AG04449 (cell line): Measurements from ENCODE around the gene CYP4F12.
A peak's percentile ranks its signal among the peaks of the same experiment; 100 is the strongest.

Experiments
- CTCF ChIA-PET: fragments of 350-600 bp; formaldehyde crosslinking; extraction: SDS; loops from one replicate; lab custom pipeline; 2021; ENCODE audit warnings: antibody characterized with exemption; lab: Yijun Ruan, JAX
- POLR2A ChIA-PET: fragments of 400-600, 350-600 bp; formaldehyde crosslinking; extraction: SDS; loops from one replicate; lab custom pipeline; 2020; ENCODE audit warnings: antibody characterized with exemption, inconsistent platforms; lab: Yijun Ruan, JAX
- DNase-seq: peaks from one replicate; pipeline ENCODE4 v3.0.0-alpha.2; 2010; ENCODE audit warnings: low read depth, low spot score
- H3K4me3 ChIP-seq: 2 replicates; pipeline ENCODE4 v1.5.1; 2011; ENCODE audit warnings: low read depth, mild to moderate bottlenecking, control low read depth, low read length
- CTCF ChIP-seq: IDR thresholded peaks from one replicate; pipeline ENCODE4 v1.5.1; 2011; ENCODE audit warnings: mild to moderate bottlenecking, moderate library complexity, low read length, control low read depth, inconsistent platforms; ENCODE audit not compliant: insufficient read depth; ENCODE audit errors: missing control alignments

CYP4F12 gene

GRCh38 chr19:15672580-15673175, at the start of gene CYP4F12:
CYP4F12 (plus strand) TSS chr19:15673087; CDS start chr19:15673530, 443 bp downstream.
- ChIA-PET CTCF (interaction anchor here (0.8 kb wide), 1 partner anchor 43 kb away, joined by 3 read pairs; no protein-coding TSS in a partner anchor), POLR2A (no interaction called here)
- H3K4me3 ChIP-seq, result no peak within 1 kb of the TSS
- DNase-seq, result no peak
- TF ChIP-seq CTCF, result no peak

GRCh38 chr19:15623711-15624318, 49.1 kb upstream of the CYP4F12 start:
- CTCF ChIA-PET, result no interaction called here
- POLR2A ChIA-PET, result no interaction called here
- no peak for TF ChIP-seq CTCF
- no peak overlapping the region for H3K4me3 ChIP-seq
- DNase-seq, result no peak

GRCh38 chr19:15628236-15629002, 44.5 kb upstream of the CYP4F12 start:
- POLR2A ChIA-PET, result no interaction called here
- DNase-seq, result no peak
- no peak for TF ChIP-seq CTCF
- CTCF ChIA-PET, result interaction anchor here (0.6 kb wide), 1 partner anchor 557 kb away, joined by 4 read pairs; the partner anchor contains the start of gene FAM32A
- no peak overlapping the region for H3K4me3 ChIP-seq

GRCh38 chr19:15629003-15629880, 43.6 kb upstream of the CYP4F12 start:
- CTCF ChIA-PET, result interaction anchor here (0.6 to 2.6 kb wide), 13 partner anchors 15 to 758 kb away, joined by 3 to 12 read pairs (median 4); partner anchors contain the start of genes CYP4F12 and FAM32A
- TF ChIP-seq CTCF, result peak; percentile 88
- no peak for DNase-seq
- POLR2A ChIA-PET, result no interaction called here
- no peak overlapping the region for H3K4me3 ChIP-seq

- CTCF ChIA-PET, result interaction anchor here (0.7 to 2.6 kb wide), 3 partner anchors 459 to 554 kb away, joined by 3 to 12 read pairs (median 3); partner anchors contain the start of gene FAM32A
- POLR2A ChIA-PET, result no interaction called here
- H3K4me3 ChIP-seq, result no peak overlapping the region
- TF ChIP-seq CTCF, result peak; percentile 43
- no peak for DNase-seq
Observed at GRCh38 chr19:15631817-15632216, 41.1 kb upstream of the CYP4F12 start.
